Gastroesophageal sphincter (tissue), 4 donors: Measurements from ENCODE around the gene TSPAN9. TPM values are rescaled to one million over a fixed set of nuclear protein-coding genes. Genes with fewer than 3 reads are reported as not detected.

Source experiments
- ATAC-seq: fragments of 150-250 bp; one replicate; pipeline ENCODE4 v1.9.1; 2016; ENCODE audit warnings: mild to moderate bottlenecking, moderate library complexity
- H3K27ac ChIP-seq, 4 donors: fragments of 200-600 bp; sonication (generic) in 3 of 4; 1 replicate in 3 of 4; 2 replicates in 1 of 4; pipeline ENCODE4 v1.5.1; 2016 to 2019
- H3K27me3 ChIP-seq: fragments of 200-600 bp; sonication (generic); one replicate; pipeline ENCODE4 v1.5.1; 2019
- H3K36me3 ChIP-seq, 2 donors: fragments of 200-600 bp; sonication (generic); one replicate each; pipeline ENCODE4 v1.5.1; 2019; ENCODE audit warnings: control low read depth in 1 of 2
- H3K4me1 ChIP-seq, 3 donors: fragments of 200-600 bp; sonication (generic); 1 replicate in 2 of 3; 2 replicates in 1 of 3; pipeline ENCODE4 v1.5.1; 2016 to 2019; ENCODE audit warnings: control low read depth in 2 of 3
- H3K4me3 ChIP-seq, 2 donors: fragments of 200-600 bp; sonication (generic); one replicate each; pipeline ENCODE4 v1.5.1; 2019; ENCODE audit warnings: mild to moderate bottlenecking in 1 of 2, moderate library complexity in 1 of 2
- H3K9me3 ChIP-seq, 3 donors: fragments of 200-600 bp; sonication (generic); one replicate each; pipeline ENCODE4 v1.5.1; 2017 to 2019; ENCODE audit warnings: control low read depth in 2 of 3
- EP300 ChIP-seq: sonication (generic); formaldehyde crosslinking; IDR thresholded peaks from one replicate; pipeline ENCODE4 v1.6.1; 2017; ENCODE audit warnings: antibody characterized with exemption, mild to moderate bottlenecking
- POLR2A ChIP-seq, 2 donors: fragments of 450-650 bp; IDR thresholded peaks; one replicate each; pipeline ENCODE4 v1.6.1; 2017; ENCODE audit warnings: antibody characterized with exemption in 2 of 2, mild to moderate bottlenecking in 2 of 2, moderate library complexity in 1 of 2
- POLR2AphosphoS5 ChIP-seq: sonication (generic); formaldehyde crosslinking; IDR thresholded peaks from one replicate; pipeline ENCODE4 v1.6.1; 2017; ENCODE audit warnings: antibody characterized with exemption
- WGBS, 2 donors: methylation state at CpG; one replicate each; pipeline ENCODE4 v1.1.5; 2018; ENCODE audit warnings: low coverage in 1 of 2; 5-methylcytosine and 5-hydroxymethylcytosine counted together
- total RNA-seq, 4 donors: library from RNA; depleted of rRNA; stranded (reverse); fragments of >200 nt; gene quantifications; one replicate each; pipeline ENCODE4 v1.1.0, GENCODE V29; 2016
- TF ChIP-seq, protein P1 (sequence below), 4 experiments: fragments of 200-600 bp in 2 of 4; fragments of 450-650 bp in 2 of 4; sonication (generic) in 1 of 4; IDR thresholded peaks; one replicate each; pipeline ENCODE4 v1.5.1; 2017 to 2019; ENCODE audit warnings: antibody characterized with exemption in 4 of 4, mild to moderate bottlenecking in 2 of 4, moderate library complexity in 2 of 4

The TSPAN9 gene
- total RNA-seq, 4 donors from 2014 or later = 19.5 to 30.2 (median 26.0) TPM

DNA sequence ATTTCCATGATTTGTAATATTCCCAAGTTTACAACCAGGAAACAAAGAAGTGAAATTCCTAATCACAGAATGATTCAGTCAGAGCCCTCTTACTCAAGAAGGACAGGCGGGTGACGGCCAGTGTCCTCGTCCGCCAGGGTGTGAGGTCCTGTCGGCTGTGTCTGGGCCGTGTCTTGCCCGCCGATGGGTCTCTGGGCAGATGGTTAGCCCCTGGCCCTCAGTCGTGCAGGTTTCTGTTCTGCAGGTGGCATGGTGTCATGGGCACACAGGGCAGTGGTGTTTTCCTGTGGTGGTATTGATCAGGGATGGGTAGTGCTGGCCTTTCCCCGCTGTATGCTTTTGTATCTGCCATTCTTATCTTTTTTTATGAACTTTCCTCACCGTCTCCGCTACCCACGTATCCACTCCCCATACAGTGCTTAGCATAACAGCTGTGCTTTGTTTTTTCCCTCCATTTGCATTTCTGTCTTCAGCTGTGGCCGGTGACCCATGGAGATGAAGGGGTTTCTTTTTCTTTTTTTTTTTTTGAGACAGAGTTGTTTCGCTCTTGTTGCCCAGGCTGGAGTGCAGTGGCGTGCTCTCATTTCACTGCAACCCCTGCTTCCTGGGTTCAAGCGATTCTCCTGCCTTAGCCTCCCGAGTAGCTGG is 100.7 kb downstream of the TSPAN9 start:
- WGBS, 2 donors = 88 to 94% methylated on average over 8 to 10 of the region's 18 CpGs
- Histone ChIP-seq H3K27me3 (no peaks in the 10 kb centered on the region), H3K4me3 (no peak overlapping the region), H3K36me3 (peaks cover 0 to 4% of the 10 kb centered on the region in 2 donors), H3K27ac (no peak overlapping the region), H3K9me3 (no peaks in the 10 kb centered on the region), H3K4me1 (no peaks in the 10 kb centered on the region)
- no peak for ATAC-seq
- TF ChIP-seq, protein P1, sequence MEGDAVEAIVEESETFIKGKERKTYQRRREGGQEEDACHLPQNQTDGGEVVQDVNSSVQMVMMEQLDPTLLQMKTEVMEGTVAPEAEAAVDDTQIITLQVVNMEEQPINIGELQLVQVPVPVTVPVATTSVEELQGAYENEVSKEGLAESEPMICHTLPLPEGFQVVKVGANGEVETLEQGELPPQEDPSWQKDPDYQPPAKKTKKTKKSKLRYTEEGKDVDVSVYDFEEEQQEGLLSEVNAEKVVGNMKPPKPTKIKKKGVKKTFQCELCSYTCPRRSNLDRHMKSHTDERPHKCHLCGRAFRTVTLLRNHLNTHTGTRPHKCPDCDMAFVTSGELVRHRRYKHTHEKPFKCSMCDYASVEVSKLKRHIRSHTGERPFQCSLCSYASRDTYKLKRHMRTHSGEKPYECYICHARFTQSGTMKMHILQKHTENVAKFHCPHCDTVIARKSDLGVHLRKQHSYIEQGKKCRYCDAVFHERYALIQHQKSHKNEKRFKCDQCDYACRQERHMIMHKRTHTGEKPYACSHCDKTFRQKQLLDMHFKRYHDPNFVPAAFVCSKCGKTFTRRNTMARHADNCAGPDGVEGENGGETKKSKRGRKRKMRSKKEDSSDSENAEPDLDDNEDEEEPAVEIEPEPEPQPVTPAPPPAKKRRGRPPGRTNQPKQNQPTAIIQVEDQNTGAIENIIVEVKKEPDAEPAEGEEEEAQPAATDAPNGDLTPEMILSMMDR (IDR thresholded peaks at IDR 0.05) = no peak
- TF ChIP-seq POLR2AphosphoS5 = no peak
- no peak for TF ChIP-seq EP300
- no peak for TF ChIP-seq POLR2A (IDR thresholded peaks at IDR 0.05)

DNA sequence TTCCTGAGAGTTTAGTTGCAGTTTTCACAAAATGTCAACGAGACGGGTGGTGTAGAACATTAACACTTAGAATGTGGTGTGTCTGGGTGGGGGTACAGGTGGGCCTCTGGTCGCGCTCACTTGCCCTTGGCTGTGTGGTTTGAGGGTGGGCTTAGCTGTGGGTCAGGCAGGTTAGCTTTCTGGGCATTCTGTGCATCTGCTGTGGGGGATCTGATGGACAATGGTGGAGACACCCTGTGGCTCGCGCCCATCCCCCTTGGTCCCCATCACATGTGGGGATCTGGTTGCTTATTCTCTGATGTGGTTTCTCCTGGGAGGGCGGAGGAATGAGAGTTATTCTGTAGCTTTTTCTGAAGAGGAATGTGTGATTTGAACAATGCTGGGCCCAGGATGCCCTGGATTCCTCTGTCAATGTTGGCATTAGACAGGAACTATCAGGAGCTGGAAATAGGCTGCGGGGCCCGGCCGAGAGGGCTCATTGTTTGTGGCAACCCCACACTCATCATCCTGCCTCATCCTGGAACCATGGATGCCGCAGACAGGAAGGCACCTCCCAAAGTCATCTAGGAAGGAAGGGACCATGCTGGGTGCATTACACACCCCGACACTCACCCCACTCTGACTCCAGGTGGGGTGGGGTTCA is 101.6 kb downstream of the TSPAN9 start:
- Histone ChIP-seq H3K9me3 (no peaks in the 10 kb centered on the region), H3K36me3 (peaks cover 0 to 4% of the 10 kb centered on the region in 2 donors), H3K27me3 (no peaks in the 10 kb centered on the region), H3K27ac (no peak overlapping the region), H3K4me1 (no peaks in the 10 kb centered on the region), H3K4me3 (no peak overlapping the region)
- 95 to 100% methylated on average over 2 to 7 of the region's 12 CpGs for WGBS, 2 donors
- ATAC-seq = no peak
- TF ChIP-seq, protein P1 (IDR thresholded peaks at IDR 0.05) = no peak
- TF ChIP-seq POLR2A (IDR thresholded peaks at IDR 0.05) (no peak), EP300 (no peak), POLR2AphosphoS5 (no peak)

DNA sequence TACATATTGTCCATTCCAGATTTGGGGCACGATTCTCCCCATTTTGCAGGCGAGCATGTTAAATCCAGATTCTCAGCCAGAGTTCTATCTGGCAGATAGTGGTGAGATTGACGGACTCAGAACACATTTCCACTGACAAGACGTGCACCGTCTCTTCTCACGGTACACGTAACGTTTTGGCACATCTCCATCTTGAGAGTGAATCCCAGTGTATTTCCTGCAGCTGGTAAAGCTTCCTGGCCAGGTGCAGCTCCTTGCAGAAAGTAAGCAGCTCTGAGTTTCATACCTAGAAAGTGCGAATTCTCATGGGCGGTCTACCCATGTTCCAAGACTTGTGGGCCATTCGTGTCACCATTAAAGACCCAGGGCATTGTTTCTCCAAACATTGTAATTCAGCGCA is 102.6 kb downstream of the TSPAN9 start:
- no peak overlapping the region for H3K27ac ChIP-seq
- WGBS, 2 donors = 89 to 94% methylated on average over 11 to 12 of the region's 12 CpGs
- no peaks in the 10 kb centered on the region for H3K27me3 ChIP-seq

DNA sequence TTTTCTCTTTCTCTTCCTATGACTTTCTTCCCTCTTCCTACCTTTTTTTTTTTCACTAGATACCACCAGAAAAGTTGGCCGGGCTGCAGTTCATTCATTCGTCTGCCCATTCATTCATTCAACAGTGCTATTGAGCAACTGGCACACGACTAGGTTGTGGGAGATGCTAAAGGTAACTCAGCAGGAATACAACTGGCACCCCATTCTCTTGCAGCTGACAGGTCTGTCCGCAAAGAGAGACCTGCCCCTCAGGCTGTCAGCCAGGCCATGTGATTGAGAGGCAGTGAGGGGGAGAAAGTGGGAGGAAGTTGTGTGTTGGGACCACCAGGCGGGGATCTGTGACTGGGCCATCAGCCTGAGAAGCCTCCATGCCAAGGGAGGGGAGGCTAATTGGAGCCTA is 105.2 kb downstream of the TSPAN9 start:
- Histone ChIP-seq H3K4me3 (no peak overlapping the region), H3K27me3 (no peaks in the 10 kb centered on the region), H3K4me1 (peaks cover 0 to 17% (median 7%) of the 10 kb centered on the region in 3 donors), H3K27ac (no peak overlapping the region), H3K36me3 (peaks cover 0 to 4% of the 10 kb centered on the region in 2 donors), H3K9me3 (no peaks in the 10 kb centered on the region)
- TF ChIP-seq, protein P1 (IDR thresholded peaks at IDR 0.05) = no peak
- TF ChIP-seq EP300 (no peak), POLR2A (IDR thresholded peaks at IDR 0.05) (no peak), POLR2AphosphoS5 (no peak)
- WGBS, 2 donors = 48 to 100% methylated on average over 2 to 3 of the region's 5 CpGs
- no peak for ATAC-seq

More for the DNA sequence above, 102.6 kb downstream of the TSPAN9 start:
- H3K4me3 ChIP-seq = no peak overlapping the region
- H3K9me3 ChIP-seq = no peaks in the 10 kb centered on the region
- peaks cover 0 to 4% of the 10 kb centered on the region in 2 donors for H3K36me3 ChIP-seq
- no peak for ATAC-seq
- H3K4me1 ChIP-seq = peaks cover 0 to 2% (median 0%) of the 10 kb centered on the region in 3 donors
- TF ChIP-seq, protein P1 (IDR thresholded peaks at IDR 0.05) = no peak
- TF ChIP-seq POLR2A (IDR thresholded peaks at IDR 0.05) (no peak), EP300 (no peak), POLR2AphosphoS5 (no peak)

- 79 to 100% methylated on average over 2 to 3 of the region's 12 CpGs for WGBS, 2 donors
- TF ChIP-seq POLR2AphosphoS5 (no peak), POLR2A (IDR thresholded peaks at IDR 0.05) (no peak), EP300 (no peak)
- TF ChIP-seq, protein P1 (IDR thresholded peaks at IDR 0.05) = no peak
- H3K4me1 ChIP-seq = peaks cover 0 to 27% (median 7%) of the 10 kb centered on the region in 3 donors
These were observed 107.3 kb downstream of the TSPAN9 start for GRCh38 chr12:3184485-3184884.

More at GRCh38 chr12:3184485-3184884, 107.3 kb downstream of the TSPAN9 start:
- Histone ChIP-seq H3K27me3 (no peaks in the 10 kb centered on the region), H3K4me3 (no peak overlapping the region), H3K27ac (no peak overlapping the region), H3K36me3 (peaks cover 0 to 4% of the 10 kb centered on the region in 2 donors), H3K9me3 (no peaks in the 10 kb centered on the region)
- ATAC-seq = no peak
